ENCODE results near the gene ST8SIA4. TPM values are rescaled to one million over a fixed set of nuclear protein-coding genes. Genes with fewer than 3 reads are reported as not detected.

The ST8SIA4 gene
- total RNA-seq, 1 experiment from 2014 or later: 0.41 TPM

DNA sequence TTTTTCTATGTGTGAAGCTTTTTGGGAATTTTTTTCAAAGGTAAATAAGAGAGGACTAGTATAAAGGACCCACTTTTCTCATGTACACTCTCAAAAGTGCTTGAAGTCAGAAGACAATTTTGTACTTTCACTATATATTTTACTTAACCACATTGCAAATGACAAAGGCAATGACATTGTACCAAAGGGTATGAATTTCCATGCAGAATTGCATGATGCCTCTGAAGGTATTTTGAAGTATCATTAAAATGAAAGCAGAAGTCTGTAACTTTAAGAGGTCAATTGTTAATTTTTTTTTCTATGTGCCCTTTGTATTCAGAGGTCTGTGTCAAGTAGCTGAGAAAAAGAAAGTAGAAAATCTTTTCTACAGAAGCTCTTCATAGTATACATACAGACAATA lies 84.7 kb downstream of the ST8SIA4 start:
- in situ Hi-C loops (cut with HindIII; ENCODE audit: low pct_unique_long_range_greater_than_20kb, low sequenced_read_pairs): no loop called here
- ChIA-PET POLR2A (no interaction called here), CTCF (no interaction called here)
- H3K9me3 ChIP-seq (ENCODE audit: control insufficient read depth, insufficient read depth, low read depth, low read length): no peaks in the 10 kb centered on the region
- intact Hi-C loops (cut with micrococcal nuclease; ENCODE audit: unreplicated experiment): no loop called here
- H3K4me3 ChIP-seq (ENCODE audit: low read depth in 2 of 2, low read length in 2 of 2): no peak overlapping the region
- TF ChIP-seq REST (IDR thresholded peaks at IDR 0.05; ENCODE audit: insufficient read depth in 1 of 2, low read depth in 2 of 2, low read length in 1 of 2) (no peak), POLR2AphosphoS5 (IDR thresholded peaks at IDR 0.05; ENCODE audit: low read depth, low read length) (no peak), CTCF (IDR thresholded peaks at IDR 0.05) (no peak), SIN3A (IDR thresholded peaks at IDR 0.05; ENCODE audit: borderline replicate concordance, insufficient read depth, low read depth, low read length) (no peak), TCF7L2 (IDR thresholded peaks at IDR 0.05; ENCODE audit: low read depth, low read length) (no peak)
- no peak for DNase-seq (ENCODE audit: low read depth, low spot score)
- H3K27ac ChIP-seq (ENCODE audit: low read length): no peak overlapping the region
- H3K36me3 ChIP-seq (ENCODE audit: control insufficient read depth, insufficient read depth, low read length): no peaks in the 10 kb centered on the region
- BruUV-seq (replicated peaks): no TSS peak
- no peaks in the 10 kb centered on the region for H3K27me3 ChIP-seq (ENCODE audit: control insufficient read depth, insufficient read depth, low read length)
- no peak for ATAC-seq
- no peaks in the 10 kb centered on the region for H3K4me1 ChIP-seq (ENCODE audit: control insufficient read depth, insufficient read depth, low read length)

GRCh38 chr5:100803397-100803796 lies 99.7 kb downstream of the ST8SIA4 start:
- Histone ChIP-seq H3K36me3 (ENCODE audit: control insufficient read depth, insufficient read depth, low read length) (no peaks in the 10 kb centered on the region), H3K9me3 (ENCODE audit: control insufficient read depth, insufficient read depth, low read depth, low read length) (no peaks in the 10 kb centered on the region), H3K4me1 (ENCODE audit: control insufficient read depth, insufficient read depth, low read length) (no peaks in the 10 kb centered on the region), H3K27me3 (ENCODE audit: control insufficient read depth, insufficient read depth, low read length) (no peaks in the 10 kb centered on the region), H3K27ac (ENCODE audit: low read length) (no peak overlapping the region), H3K4me3 (ENCODE audit: low read depth in 2 of 2, low read length in 2 of 2) (no peak overlapping the region)
- TF ChIP-seq POLR2AphosphoS5 (IDR thresholded peaks at IDR 0.05; ENCODE audit: low read depth, low read length) (no peak), TCF7L2 (IDR thresholded peaks at IDR 0.05; ENCODE audit: low read depth, low read length) (no peak), REST (IDR thresholded peaks at IDR 0.05; ENCODE audit: insufficient read depth in 1 of 2, low read depth in 2 of 2, low read length in 1 of 2) (no peak), SIN3A (IDR thresholded peaks at IDR 0.05; ENCODE audit: borderline replicate concordance, insufficient read depth, low read depth, low read length) (no peak)
- intact Hi-C loops (cut with micrococcal nuclease; ENCODE audit: unreplicated experiment) (no loop called here), in situ Hi-C loops (cut with HindIII; ENCODE audit: low pct_unique_long_range_greater_than_20kb, low sequenced_read_pairs) (no loop called here)
- POLR2A ChIA-PET: no interaction called here
- ATAC-seq: no peak
- CTCF ChIA-PET: no interaction called here
- BruUV-seq (replicated peaks): no TSS peak
- no peak for DNase-seq (ENCODE audit: low read depth, low spot score)

All from Panc1 (cell line).